ENCODE data around the gene CDC40.

The CDC40 gene

DNA sequence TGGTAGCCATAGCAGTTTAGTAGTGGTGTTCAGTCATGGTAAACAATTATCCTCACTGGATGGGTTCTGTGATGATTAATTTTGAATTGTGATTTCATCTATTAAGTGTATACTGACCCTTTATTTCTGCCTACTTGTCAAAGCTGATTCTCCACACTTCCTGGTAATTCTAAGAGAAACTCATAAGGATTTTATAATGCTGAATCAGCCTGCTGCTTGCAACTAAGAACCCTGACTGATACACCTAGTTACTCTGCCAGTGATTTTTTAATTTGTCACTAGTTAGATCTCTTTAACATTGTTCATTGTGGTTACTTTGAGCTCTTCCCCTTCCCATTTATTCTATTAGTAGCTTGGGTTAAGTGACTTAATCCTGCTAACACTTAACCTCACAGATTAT lies 8.6 kb downstream of the CDC40 start:
- TF ChIP-seq, protein P1, sequence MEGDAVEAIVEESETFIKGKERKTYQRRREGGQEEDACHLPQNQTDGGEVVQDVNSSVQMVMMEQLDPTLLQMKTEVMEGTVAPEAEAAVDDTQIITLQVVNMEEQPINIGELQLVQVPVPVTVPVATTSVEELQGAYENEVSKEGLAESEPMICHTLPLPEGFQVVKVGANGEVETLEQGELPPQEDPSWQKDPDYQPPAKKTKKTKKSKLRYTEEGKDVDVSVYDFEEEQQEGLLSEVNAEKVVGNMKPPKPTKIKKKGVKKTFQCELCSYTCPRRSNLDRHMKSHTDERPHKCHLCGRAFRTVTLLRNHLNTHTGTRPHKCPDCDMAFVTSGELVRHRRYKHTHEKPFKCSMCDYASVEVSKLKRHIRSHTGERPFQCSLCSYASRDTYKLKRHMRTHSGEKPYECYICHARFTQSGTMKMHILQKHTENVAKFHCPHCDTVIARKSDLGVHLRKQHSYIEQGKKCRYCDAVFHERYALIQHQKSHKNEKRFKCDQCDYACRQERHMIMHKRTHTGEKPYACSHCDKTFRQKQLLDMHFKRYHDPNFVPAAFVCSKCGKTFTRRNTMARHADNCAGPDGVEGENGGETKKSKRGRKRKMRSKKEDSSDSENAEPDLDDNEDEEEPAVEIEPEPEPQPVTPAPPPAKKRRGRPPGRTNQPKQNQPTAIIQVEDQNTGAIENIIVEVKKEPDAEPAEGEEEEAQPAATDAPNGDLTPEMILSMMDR (IDR thresholded peaks at IDR 0.05; ENCODE audit: low read depth, low read length), result no peak
- no peak for DNase-seq (ENCODE audit: extremely low read depth, low read depth)

DNA sequence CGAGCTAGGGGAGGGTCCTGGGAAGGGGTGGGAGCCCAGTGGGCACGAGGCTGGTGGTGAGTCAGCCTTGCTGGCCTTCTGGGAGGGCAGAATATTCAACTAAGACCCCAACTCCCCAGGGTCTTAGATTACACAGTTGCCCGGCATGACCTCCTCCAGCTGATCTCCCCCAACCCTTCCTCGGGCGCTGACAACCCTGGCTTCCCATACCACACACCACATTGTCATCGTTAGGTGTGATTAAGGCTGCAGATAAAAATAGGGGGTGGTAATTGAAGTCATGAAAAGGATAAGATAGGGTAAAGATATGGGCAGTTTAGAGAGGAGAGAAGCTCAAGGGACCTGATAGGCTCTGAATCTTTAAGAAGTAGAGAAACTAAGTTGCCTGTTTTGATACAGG lies 10.5 kb downstream of the CDC40 start:
- TF ChIP-seq, protein P1 (IDR thresholded peaks at IDR 0.05; ENCODE audit: low read depth, low read length), result no peak
- no peak for DNase-seq (ENCODE audit: extremely low read depth, low read depth)

DNA sequence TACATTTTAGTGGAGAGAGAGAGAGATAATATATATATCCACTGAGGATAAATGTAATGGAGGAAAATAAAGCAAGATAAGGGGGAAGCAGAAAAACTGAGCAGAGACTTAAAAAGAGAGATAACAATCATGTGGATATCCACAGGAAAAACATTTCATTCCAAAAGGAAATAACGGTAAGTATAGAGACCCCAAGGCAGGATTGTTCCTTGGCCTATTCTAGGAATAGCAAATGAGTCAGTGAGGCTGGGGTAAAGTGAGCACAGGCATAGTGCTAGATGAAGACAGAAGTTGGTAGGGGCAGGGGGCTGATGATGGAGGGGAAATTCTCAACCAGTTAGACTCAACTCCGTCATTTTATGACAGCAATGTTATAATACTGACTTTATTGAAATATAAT lies 11.2 kb downstream of the CDC40 start:
- TF ChIP-seq, protein P1 (IDR thresholded peaks at IDR 0.05; ENCODE audit: low read depth, low read length), result no peak
- DNase-seq (ENCODE audit: extremely low read depth, low read depth), result no peak

DNA sequence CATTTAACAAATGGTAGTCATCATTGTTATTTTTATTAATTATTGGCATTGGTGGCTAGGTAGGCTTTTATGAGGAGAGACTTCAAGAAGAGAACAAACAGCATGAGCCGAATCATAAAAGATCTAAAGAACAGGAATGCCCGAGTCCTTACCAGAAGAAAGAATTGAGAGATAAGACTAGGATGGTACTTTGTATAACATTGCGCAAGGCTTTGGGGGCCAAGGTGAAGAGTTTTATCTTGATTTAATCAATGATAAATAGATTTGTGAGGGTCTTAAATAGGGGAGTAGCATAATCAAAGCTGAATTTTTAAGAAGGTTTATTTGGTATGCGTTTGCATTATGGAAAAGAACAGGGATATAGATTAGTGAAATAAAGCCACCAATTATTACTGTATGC lies 15.4 kb downstream of the CDC40 start:
- TF ChIP-seq, protein P1 (IDR thresholded peaks at IDR 0.05; ENCODE audit: low read depth, low read length), result no peak
- no peak for DNase-seq (ENCODE audit: extremely low read depth, low read depth)

DNA sequence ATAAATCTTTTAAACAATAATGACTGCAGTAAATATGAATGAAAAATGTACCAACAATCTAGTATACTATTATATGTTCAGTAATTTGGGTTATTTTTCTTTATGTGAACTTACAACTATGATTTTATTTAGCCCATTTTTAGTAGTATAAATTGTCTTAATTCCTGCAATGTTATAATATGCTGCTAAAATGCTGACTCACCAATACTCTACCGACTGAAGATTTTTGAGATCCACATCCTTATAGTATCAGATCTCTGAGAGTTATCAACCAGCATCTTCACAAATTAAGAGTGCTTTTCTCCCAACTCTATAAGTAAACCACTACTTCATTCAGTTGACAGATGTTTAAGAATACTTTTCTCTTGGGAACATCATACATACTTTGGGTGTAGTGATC lies 16.6 kb downstream of the CDC40 start:
- TF ChIP-seq, protein P1 (IDR thresholded peaks at IDR 0.05; ENCODE audit: low read depth, low read length), result no peak
- DNase-seq (ENCODE audit: extremely low read depth, low read depth), result no peak

DNA sequence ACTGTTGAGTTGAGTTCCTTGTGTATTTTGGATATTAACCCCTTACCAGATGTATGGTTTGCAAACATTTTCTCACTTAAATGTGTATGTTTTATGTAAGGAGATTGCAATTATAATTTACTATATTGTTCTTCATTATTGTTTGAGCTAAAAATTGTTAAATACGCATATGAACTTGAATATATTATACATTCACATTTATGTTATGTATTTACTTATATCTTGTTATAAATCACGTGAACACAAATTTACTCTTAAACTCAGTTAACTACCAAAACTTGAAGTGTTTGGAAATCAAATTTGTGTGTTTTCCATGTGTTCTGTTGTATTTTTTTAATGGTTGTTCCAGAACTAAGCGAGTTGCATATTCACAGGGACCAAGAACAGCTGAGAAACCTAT lies 18.3 kb downstream of the CDC40 start:
- TF ChIP-seq, protein P1 (IDR thresholded peaks at IDR 0.05; ENCODE audit: low read depth, low read length), result no peak
- no peak for DNase-seq (ENCODE audit: extremely low read depth, low read depth)

DNA sequence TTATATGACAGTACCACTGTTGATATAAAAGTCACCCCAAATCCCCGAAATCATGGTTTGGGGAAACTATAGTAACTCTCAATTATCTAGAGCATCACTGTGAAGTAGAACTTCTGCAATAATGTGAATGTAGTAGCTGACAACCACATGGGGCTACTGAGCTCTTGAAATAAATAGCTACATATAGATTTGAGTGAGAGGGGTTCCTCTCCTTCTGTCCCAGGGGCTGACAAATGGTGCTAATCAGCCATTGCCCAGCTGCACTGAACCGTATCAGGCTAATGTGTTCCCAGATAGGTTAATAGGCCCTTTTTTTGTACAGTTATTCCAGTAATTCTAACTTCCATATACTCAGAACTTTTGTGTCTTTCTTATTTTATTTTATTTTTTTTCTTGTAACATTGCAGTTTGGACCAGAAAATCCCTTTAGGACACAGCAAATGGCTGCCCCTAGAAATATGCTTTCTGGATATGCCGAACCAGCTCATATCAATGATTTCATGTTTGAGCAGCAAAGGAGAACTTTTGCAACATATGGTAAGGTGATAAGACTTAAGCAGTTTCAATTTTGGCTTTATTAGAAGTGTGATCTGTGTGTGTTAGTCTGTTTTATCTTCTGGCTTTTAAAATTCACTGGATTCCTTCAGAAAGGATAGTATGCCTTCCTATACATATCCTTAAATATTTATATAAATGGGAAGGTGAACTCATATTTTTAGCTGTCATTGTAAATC lies 21.1 kb downstream of the CDC40 start:
- DNase-seq (ENCODE audit: extremely low read depth, low read depth), result no peak
- TF ChIP-seq, protein P1 (IDR thresholded peaks at IDR 0.05; ENCODE audit: low read depth, low read length), result no peak

Measured in AG09319 (cell line).